HepG2 (cell line): ENCODE data around the gene AUP1. TPM values are rescaled to one million over a fixed set of nuclear protein-coding genes. Genes with fewer than 3 reads are reported as not detected.

Experiments used
- CREB1 ChIP-seq, 2 experiments: fragments of 450-650 bp in 1 of 2; IDR thresholded peaks; 2 replicates each; pipeline ENCODE4 v1.6.1; 2016 to 2017; ENCODE audit warnings: control low read depth in 1 of 2, mild to moderate bottlenecking in 1 of 2, missing compliant biosample characterization in 1 of 2, missing genetic modification characterization in 1 of 2
- HIC2 ChIP-seq: sonication (generic); formaldehyde crosslinking; IDR thresholded peaks from 2 replicates; pipeline ENCODE4 v1.9.0; 2022; ENCODE audit warnings: low read depth, missing genetic modification reagents
- HNRNPL ChIP-seq: fragments of 200-400 bp; formaldehyde crosslinking; IDR thresholded peaks from 2 replicates; pipeline ENCODE4 v1.6.1; 2017; ENCODE audit warnings: mild to moderate bottlenecking, low read depth, low read length
- HOXA3 ChIP-seq: sonication (generic); formaldehyde crosslinking; IDR thresholded peaks from 2 replicates; pipeline ENCODE4 v1.5.0; 2020; ENCODE audit warnings: missing genetic modification reagents
- NFATC3 ChIP-seq: sonication (generic); formaldehyde crosslinking; IDR thresholded peaks from 2 replicates; pipeline ENCODE4 v1.5.1; 2020; ENCODE audit warnings: mild to moderate bottlenecking, missing genetic modification reagents
- NKX3-1 ChIP-seq: sonication (generic); formaldehyde crosslinking; IDR thresholded peaks from 2 replicates; pipeline ENCODE4 v1.5.0; 2020; ENCODE audit warnings: missing genetic modification reagents
- NR3C1 ChIP-seq: sonication (generic); formaldehyde crosslinking; IDR thresholded peaks from 2 replicates; pipeline ENCODE4 v1.4.0; 2020; ENCODE audit warnings: missing genetic modification reagents
- PAX8 ChIP-seq: sonication (generic); formaldehyde crosslinking; IDR thresholded peaks from 2 replicates; pipeline ENCODE4 v1.8.0; 2022; ENCODE audit warnings: mild to moderate bottlenecking, missing genetic modification reagents, borderline replicate concordance
- PRPF4 ChIP-seq: fragments of 200-400 bp; formaldehyde crosslinking; IDR thresholded peaks from 2 replicates; pipeline ENCODE4 v1.6.1; 2016; ENCODE audit warnings: low read length, low read depth; ENCODE audit not compliant: poor library complexity, severe bottlenecking
- RAD21 ChIP-seq: fragments of 450-650 bp; formaldehyde crosslinking; IDR thresholded peaks from 2 replicates; pipeline ENCODE4 v1.5.0; 2020; ENCODE audit warnings: mild to moderate bottlenecking
- SIN3A ChIP-seq: IDR thresholded peaks from 2 replicates; pipeline ENCODE4 v1.6.1; 2011; ENCODE audit warnings: low read depth, mild to moderate bottlenecking, control low read depth, low read length, borderline replicate concordance
- SP4 ChIP-seq: sonication (generic); formaldehyde crosslinking; IDR thresholded peaks from 2 replicates; pipeline ENCODE4 v1.8.1; 2023; ENCODE audit warnings: mild to moderate bottlenecking, missing genetic modification reagents
- YY1 ChIP-seq: IDR thresholded peaks from 2 replicates; pipeline ENCODE4 v1.6.1; 2011; ENCODE audit warnings: low read length, low read depth, moderate library complexity, mild to moderate bottlenecking; ENCODE audit not compliant: insufficient read depth, insufficient replicate concordance
- ZBTB25 ChIP-seq: IDR thresholded peaks from 2 replicates; pipeline ENCODE4 v1.6.1; 2018; ENCODE audit warnings: missing genetic modification reagents
- ZFP41 ChIP-seq: sonication (generic); formaldehyde crosslinking; IDR thresholded peaks from 2 replicates; pipeline ENCODE4 v1.4.0; 2020; ENCODE audit warnings: mild to moderate bottlenecking, missing genetic modification reagents, borderline replicate concordance
- ZFY ChIP-seq: sonication (generic); formaldehyde crosslinking; IDR thresholded peaks from 2 replicates; pipeline ENCODE4 v1.4.0; 2020; ENCODE audit warnings: missing genetic modification reagents
- ZNF260 ChIP-seq: sonication (generic); formaldehyde crosslinking; IDR thresholded peaks from 2 replicates; pipeline ENCODE4 v1.4.0; 2020; ENCODE audit warnings: missing genetic modification reagents, low read depth, mild to moderate bottlenecking, borderline replicate concordance
- ZNF343 ChIP-seq: sonication (generic); formaldehyde crosslinking; IDR thresholded peaks from 2 replicates; pipeline ENCODE4 v1.4.0; 2020; ENCODE audit warnings: mild to moderate bottlenecking, missing genetic modification reagents
- ZNF354B ChIP-seq: sonication (generic); formaldehyde crosslinking; IDR thresholded peaks from 2 replicates; pipeline ENCODE4 v1.8.0; 2022; ENCODE audit warnings: mild to moderate bottlenecking, missing genetic modification reagents
- ZNF644 ChIP-seq: IDR thresholded peaks from 2 replicates; pipeline ENCODE4 v1.6.1; 2016; ENCODE audit warnings: low read depth
- ZNF674 ChIP-seq: sonication (generic); formaldehyde crosslinking; IDR thresholded peaks from 2 replicates; pipeline ENCODE4 v1.5.0; 2020; ENCODE audit warnings: low read depth, mild to moderate bottlenecking, missing genetic modification reagents
- ZNF746 ChIP-seq: sonication (generic); formaldehyde crosslinking; IDR thresholded peaks from 2 replicates; pipeline ENCODE4 v1.8.0; 2022; ENCODE audit warnings: mild to moderate bottlenecking, missing genetic modification reagents
- polyA plus RNA-seq, 8 experiments: library from polyadenylated mRNA; depleted of rRNA in 3 of 8; stranded (reverse) in 7 of 8; unstranded in 1 of 8; fragments of >200 nt; fragmentation: Illumina TruSeq in 4 of 8; extraction: Trizol in 4 of 8; gene quantifications; 2 replicates each; pipeline versions ENCODE4 v1.2.1 to v1.2.3, GENCODE V29; 2011 to 2016; ENCODE audit warnings: low read depth in 4 of 8, missing spikeins in 1 of 8, mixed read lengths in 1 of 8; ENCODE audit not compliant: insufficient read depth in 1 of 8
- total RNA-seq, 5 experiments: library from RNA; depleted of rRNA; stranded (reverse); fragments of >200 nt; fragmentation: Illumina TruSeq; extraction: Trizol; gene quantifications; 2 replicates each; pipeline ENCODE4 v1.2.3, GENCODE V29; 2016; ENCODE audit warnings: low read depth in 1 of 5
- TF ChIP-seq, protein P1 (sequence below): sonication (generic); formaldehyde crosslinking; IDR thresholded peaks from 2 replicates; pipeline ENCODE4 v1.8.1; 2023; ENCODE audit warnings: mild to moderate bottlenecking, moderate library complexity, missing genetic modification reagents
- TF ChIP-seq, protein P2 (sequence below): sonication (generic); formaldehyde crosslinking; IDR thresholded peaks from 2 replicates; pipeline ENCODE4 v1.4.0; 2020; ENCODE audit warnings: mild to moderate bottlenecking, low read depth, missing genetic modification reagents

Gene AUP1
- total and polyA plus RNA-seq, 2 of the 13 experiments (the other 11 are each of a cell fraction or from before 2014, with no cell fraction given): 174 to 267 TPM

GRCh38 chr2:74482801-74483674 is 46.5 kb downstream of the AUP1 start, which contains the start of the genes CCDC142 and TTC31 (continued):
- TF ChIP-seq ZBTB25 (CRISPR knock-in tag): peak; percentile 96
- peak; percentile 94 for TF ChIP-seq RAD21 (CRISPR knock-in tag)
- no peak for TF ChIP-seq NR3C1 (CRISPR knock-in tag)
- TF ChIP-seq ZNF260: no peak
- no peak; the same call in 1 of the 2 replicates for TF ChIP-seq HIC2 (CRISPR knock-in tag)
- peak; percentile 97 for TF ChIP-seq HOXA3 (CRISPR knock-in tag)
- peak; percentile 91; the same call in 1 of the 2 replicates for TF ChIP-seq ZNF746 (CRISPR knock-in tag)
- TF ChIP-seq, protein P1, sequence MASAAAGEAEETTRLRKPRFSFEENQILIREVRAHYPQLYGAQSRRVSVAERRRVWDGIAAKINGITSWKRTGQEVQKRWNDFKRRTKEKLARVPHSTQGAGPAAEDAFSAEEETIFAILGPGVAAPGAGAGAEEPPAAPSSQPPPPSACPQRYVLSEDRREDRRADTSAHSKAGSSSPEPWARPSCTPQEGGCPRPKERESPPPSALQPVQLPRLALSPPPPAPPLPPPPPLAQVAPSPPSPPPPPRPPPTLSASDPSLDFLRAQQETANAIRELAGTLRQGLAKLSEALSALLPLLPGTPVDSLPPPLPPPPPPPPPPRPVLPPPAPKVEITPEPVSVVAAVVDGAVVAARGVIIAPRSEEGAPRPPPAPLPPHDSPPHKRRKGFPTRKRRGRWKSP: peak; percentile 85
- 0 out of 2 replicates have a peak, but pooled peaks have one; percentile 67 for TF ChIP-seq HNRNPL
- TF ChIP-seq, protein P2, sequence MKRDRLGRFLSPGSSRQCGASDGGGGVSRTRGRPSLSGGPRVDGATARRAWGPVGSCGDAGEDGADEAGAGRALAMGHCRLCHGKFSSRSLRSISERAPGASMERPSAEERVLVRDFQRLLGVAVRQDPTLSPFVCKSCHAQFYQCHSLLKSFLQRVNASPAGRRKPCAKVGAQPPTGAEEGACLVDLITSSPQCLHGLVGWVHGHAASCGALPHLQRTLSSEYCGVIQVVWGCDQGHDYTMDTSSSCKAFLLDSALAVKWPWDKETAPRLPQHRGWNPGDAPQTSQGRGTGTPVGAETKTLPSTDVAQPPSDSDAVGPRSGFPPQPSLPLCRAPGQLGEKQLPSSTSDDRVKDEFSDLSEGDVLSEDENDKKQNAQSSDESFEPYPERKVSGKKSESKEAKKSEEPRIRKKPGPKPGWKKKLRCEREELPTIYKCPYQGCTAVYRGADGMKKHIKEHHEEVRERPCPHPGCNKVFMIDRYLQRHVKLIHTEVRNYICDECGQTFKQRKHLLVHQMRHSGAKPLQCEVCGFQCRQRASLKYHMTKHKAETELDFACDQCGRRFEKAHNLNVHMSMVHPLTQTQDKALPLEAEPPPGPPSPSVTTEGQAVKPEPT: peak; percentile 57; the same call in 1 of the 2 replicates
- TF ChIP-seq PAX8 (CRISPR knock-in tag): peak; percentile 75
- peak; percentile 85 for TF ChIP-seq ZFY (CRISPR knock-in tag)
- no peak for TF ChIP-seq PRPF4
- no peak; the same call in 1 of the 2 replicates for TF ChIP-seq ZNF343 (CRISPR knock-in tag)
- TF ChIP-seq ZNF644 (CRISPR knock-in tag): no peak
- 0 out of 2 replicates have a peak, but pooled peaks have one; percentile 73 for TF ChIP-seq NKX3-1 (CRISPR knock-in tag)
- TF ChIP-seq NFATC3 (CRISPR knock-in tag): peak; percentile 81; the same call in 1 of the 2 replicates
- TF ChIP-seq YY1: peak; percentile 100
- TF ChIP-seq ZFP41 (CRISPR knock-in tag): no peak; the same call in 1 of the 2 replicates
- TF ChIP-seq ZNF674 (CRISPR knock-in tag): 0 out of 2 replicates have a peak, but pooled peaks have one; percentile 64
- 0 out of 2 replicates have a peak, but pooled peaks have one; percentile 69 for TF ChIP-seq ZNF354B
- no peak for TF ChIP-seq CREB1 (IDR thresholded peaks at IDR 0.05)
- peak; percentile 91 for TF ChIP-seq CREB1 (CRISPR knock-in tag; IDR thresholded peaks at IDR 0.05)
- TF ChIP-seq SP4 (CRISPR knock-in tag): peak; percentile 77
- TF ChIP-seq SIN3A: peak; percentile 68; the same call in 1 of the 2 replicates
